Kidney (tissue), 14 donors: Measurements from ENCODE around the gene LAS1L. TPM values are rescaled to one million over a fixed set of nuclear protein-coding genes. Genes with fewer than 3 reads are reported as not detected.

Source experiments
- DNase-seq, 5 donors: peaks; one replicate each; pipeline ENCODE4 v3.0.0-alpha.2; 2013 to 2020
- FAIRE-seq: peaks from 2 replicates; lab custom pipeline; 2012; peaks lifted over from hg19 to GRCh38; lab: Jason Lieb, UNC
- H3K27ac ChIP-seq, 2 donors: one replicate each; pipeline ENCODE4 v1.7.0; 2013; ENCODE audit warnings: low read depth in 2 of 2, low read length in 2 of 2, inconsistent platforms in 1 of 2
- H3K27me3 ChIP-seq: one replicate; pipeline ENCODE4 v1.7.1; 2013; ENCODE audit warnings: low read length, inconsistent platforms; ENCODE audit not compliant: control insufficient read depth, insufficient read depth
- H3K36me3 ChIP-seq, 3 donors: one replicate each; pipeline versions ENCODE4 v1.7.0 to v1.7.1; 2013; ENCODE audit warnings: low read length in 3 of 3, control low read depth in 1 of 3, inconsistent platforms in 1 of 3; ENCODE audit not compliant: insufficient read depth in 3 of 3, control insufficient read depth in 2 of 3
- H3K4me1 ChIP-seq, 3 donors: one replicate each; pipeline versions ENCODE4 v1.7.0 to v1.7.1; 2013; ENCODE audit warnings: low read length in 3 of 3, inconsistent platforms in 1 of 3, low read depth in 1 of 3; ENCODE audit not compliant: control insufficient read depth in 2 of 3, insufficient read depth in 2 of 3
- H3K4me3 ChIP-seq, 3 donors: one replicate each; pipeline versions ENCODE4 v1.7.0 to v1.8.1; 2013; ENCODE audit warnings: low read length in 3 of 3, control low read depth in 1 of 3, inconsistent platforms in 1 of 3
- H3K9ac ChIP-seq, 3 donors: one replicate each; pipeline versions ENCODE4 v1.7.0 to v1.7.1; 2013; ENCODE audit warnings: low read length in 3 of 3, control low read depth in 1 of 3, inconsistent platforms in 1 of 3
- H3K9me3 ChIP-seq, 3 donors: one replicate each; pipeline versions ENCODE4 v1.7.0 to v1.7.1; 2013; ENCODE audit warnings: low read length in 3 of 3, control low read depth in 1 of 3, inconsistent platforms in 1 of 3; ENCODE audit not compliant: control insufficient read depth in 2 of 3, insufficient read depth in 1 of 3
- intact Hi-C: fragments of 100-400 bp; cut with DNase I; formaldehyde crosslinking; loops from one replicate; pipeline ENCODE4 v1.11.1; 2022
- polyA plus RNA-seq: library from polyadenylated mRNA; stranded (reverse); fragments of 350-450 nt; fragmentation: Illumina TruSeq; extraction: RNeasy Lipid Tissue Mini Kit (QIAGEN cat#74804); gene quantifications from one replicate; pipeline ENCODE4 v1.2.3, GENCODE V29; 2014; ENCODE audit warnings: low read depth, low replicate concordance; ENCODE audit not compliant: insufficient read depth
- total RNA-seq: library from RNA; stranded (reverse); fragmentation: NEBNext Ultra II Directional; extraction: Animal tissue kit (Norgen Biotek cat#: 25700); gene quantifications from one replicate; pipeline ENCODE4 v1.2.1, GENCODE V29; 2021
- TF ChIP-seq, protein P1 (sequence below): IDR thresholded peaks from 3 replicates; pipeline ENCODE4 v1.5.1; 2012; ENCODE audit warnings: mild to moderate bottlenecking, moderate library complexity, borderline replicate concordance; ENCODE audit not compliant: insufficient read depth; ENCODE audit errors: extremely low read depth
- donor health status: control.
- donor health status: control.
- donor health status: control.
- donor health status: control.
- donor health status: control.
- donor health status: DM: yes; HTN: yes; CAD: no.
- donor health status: Normal renal cell carcinoma (clear cell type).

The LAS1L gene
- total and polyA plus RNA-seq, 2 donors from 2014 or later = 25.4 to 30.2 TPM

DNA sequence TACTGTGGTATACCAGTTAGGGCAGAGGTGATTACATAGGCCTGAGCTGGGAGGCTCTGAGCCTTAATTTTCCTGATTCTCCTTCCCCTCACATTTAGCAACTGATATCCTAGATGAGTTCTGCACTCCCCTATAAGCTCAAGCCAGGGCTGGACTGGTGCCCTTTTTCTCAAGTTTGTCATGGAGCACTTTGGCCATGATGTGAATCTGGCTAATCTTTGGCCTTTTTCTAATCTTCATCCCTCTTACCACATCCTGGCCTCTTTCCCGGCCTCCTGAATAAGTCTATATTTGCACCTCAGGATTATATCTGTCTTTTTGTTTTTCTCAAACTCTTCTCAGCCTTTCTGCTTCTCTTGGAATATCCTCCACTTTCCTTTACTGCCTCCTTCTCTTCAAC, 10.9 kb upstream of the LAS1L start:
- Histone ChIP-seq H3K27me3 (no peaks in the 10 kb centered on the region), H3K4me3 (no peak overlapping the region), H3K9ac (no peak overlapping the region), H3K27ac (no peak overlapping the region), H3K36me3 (no peaks in the 10 kb centered on the region), H3K4me1 (no peaks in the 10 kb centered on the region), H3K9me3 (no peaks in the 10 kb centered on the region)
- FAIRE-seq (no peak), DNase-seq (no peak)
- intact Hi-C loops = no loop called here
- TF ChIP-seq, protein P1, sequence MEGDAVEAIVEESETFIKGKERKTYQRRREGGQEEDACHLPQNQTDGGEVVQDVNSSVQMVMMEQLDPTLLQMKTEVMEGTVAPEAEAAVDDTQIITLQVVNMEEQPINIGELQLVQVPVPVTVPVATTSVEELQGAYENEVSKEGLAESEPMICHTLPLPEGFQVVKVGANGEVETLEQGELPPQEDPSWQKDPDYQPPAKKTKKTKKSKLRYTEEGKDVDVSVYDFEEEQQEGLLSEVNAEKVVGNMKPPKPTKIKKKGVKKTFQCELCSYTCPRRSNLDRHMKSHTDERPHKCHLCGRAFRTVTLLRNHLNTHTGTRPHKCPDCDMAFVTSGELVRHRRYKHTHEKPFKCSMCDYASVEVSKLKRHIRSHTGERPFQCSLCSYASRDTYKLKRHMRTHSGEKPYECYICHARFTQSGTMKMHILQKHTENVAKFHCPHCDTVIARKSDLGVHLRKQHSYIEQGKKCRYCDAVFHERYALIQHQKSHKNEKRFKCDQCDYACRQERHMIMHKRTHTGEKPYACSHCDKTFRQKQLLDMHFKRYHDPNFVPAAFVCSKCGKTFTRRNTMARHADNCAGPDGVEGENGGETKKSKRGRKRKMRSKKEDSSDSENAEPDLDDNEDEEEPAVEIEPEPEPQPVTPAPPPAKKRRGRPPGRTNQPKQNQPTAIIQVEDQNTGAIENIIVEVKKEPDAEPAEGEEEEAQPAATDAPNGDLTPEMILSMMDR = no peak

DNA sequence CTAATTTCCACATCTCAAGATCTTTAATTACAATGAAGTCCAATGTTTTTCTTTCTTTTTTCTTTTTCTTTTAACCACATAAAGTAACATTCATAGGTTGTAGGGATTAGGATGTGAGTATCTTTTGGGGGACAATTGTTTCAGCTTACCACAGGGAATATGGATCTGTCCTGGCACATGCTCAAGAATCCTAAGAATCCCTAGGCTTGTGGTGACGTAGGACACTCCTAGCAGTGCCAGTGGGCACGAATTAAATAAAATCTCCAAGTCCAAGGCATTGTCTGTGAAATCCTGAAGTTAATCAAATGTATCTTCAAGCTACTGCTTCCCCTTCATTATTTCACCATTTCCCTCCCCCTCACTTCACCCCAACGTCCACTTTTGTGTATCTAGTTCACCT, 2.6 kb upstream of the LAS1L start:
- H3K36me3 ChIP-seq = no peaks in the 10 kb centered on the region
- no peak overlapping the region for H3K9ac ChIP-seq
- TF ChIP-seq, protein P1 = no peak
- no peak overlapping the region for H3K27ac ChIP-seq
- H3K9me3 ChIP-seq = no peaks in the 10 kb centered on the region
- H3K4me3 ChIP-seq = no peak overlapping the region
- peaks cover 0 to 8% (median 0%) of the 10 kb centered on the region in 3 donors for H3K4me1 ChIP-seq
- H3K27me3 ChIP-seq = no peaks in the 10 kb centered on the region
- FAIRE-seq (no peak), DNase-seq (no peak)
- intact Hi-C loops = no loop called here

DNA sequence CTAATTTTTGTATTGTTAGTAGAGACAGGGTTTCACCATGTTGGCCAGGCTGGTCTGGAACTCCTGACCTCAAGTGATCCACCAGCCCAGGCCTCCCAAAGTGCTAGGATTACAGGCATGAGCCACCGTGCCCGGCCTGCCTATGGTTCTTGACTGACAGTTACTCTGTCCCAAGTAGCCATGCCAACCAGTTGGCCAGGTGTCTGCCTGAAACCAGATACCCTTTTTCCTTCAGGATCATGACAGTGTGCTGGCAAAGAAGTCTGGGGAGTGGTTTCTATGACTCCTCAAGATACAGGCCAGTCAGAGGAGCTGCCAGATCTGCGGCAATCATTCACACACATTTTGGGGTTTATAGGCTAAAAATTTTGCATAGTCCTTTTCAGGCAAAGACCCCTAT, 1.7 kb upstream of the LAS1L start:
- peaks cover 0 to 8% (median 0%) of the 10 kb centered on the region in 3 donors for H3K4me1 ChIP-seq
- DNase-seq (peak in 3 of 5 donors; percentile 2 to 12 (median 10)), FAIRE-seq (no peak)
- H3K27ac ChIP-seq = no peak overlapping the region
- TF ChIP-seq, protein P1 = no peak
- no peak overlapping the region for H3K4me3 ChIP-seq
- no peak overlapping the region for H3K9ac ChIP-seq
- H3K36me3 ChIP-seq = no peaks in the 10 kb centered on the region
- intact Hi-C loops = no loop called here
- no peaks in the 10 kb centered on the region for H3K9me3 ChIP-seq
- no peaks in the 10 kb centered on the region for H3K27me3 ChIP-seq

DNA sequence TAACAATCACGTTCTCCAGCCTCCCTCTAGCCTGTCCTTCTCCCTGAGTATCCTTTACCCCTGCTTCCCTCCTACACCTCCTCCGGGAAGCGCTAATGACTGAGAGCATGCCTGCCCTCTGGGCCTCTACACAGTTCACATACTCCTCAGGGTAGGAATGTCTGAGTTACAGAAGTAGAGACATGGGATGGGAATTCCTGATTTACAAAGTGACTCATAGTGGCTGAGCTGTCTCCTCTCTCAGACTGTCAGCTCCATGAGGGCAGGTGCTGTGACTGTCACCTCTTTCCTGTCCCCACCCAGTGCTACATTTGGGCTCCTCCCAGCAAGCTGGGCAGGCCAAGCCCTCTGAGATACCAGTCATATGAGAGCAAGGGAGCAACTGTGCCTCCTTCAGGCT, 2.6 kb downstream of the LAS1L start:
- no peak overlapping the region for H3K4me3 ChIP-seq
- H3K27me3 ChIP-seq = no peaks in the 10 kb centered on the region
- TF ChIP-seq, protein P1 = no peak
- FAIRE-seq = no peak
- H3K9ac ChIP-seq = no peak overlapping the region
- H3K4me1 ChIP-seq = peaks cover 0 to 8% (median 0%) of the 10 kb centered on the region in 3 donors
- no peak for DNase-seq
- H3K27ac ChIP-seq = no peak overlapping the region
- no peaks in the 10 kb centered on the region for H3K9me3 ChIP-seq
- intact Hi-C loops = no loop called here
- H3K36me3 ChIP-seq = peaks cover 2 to 7% (median 6%) of the 10 kb centered on the region in 3 donors
